Breast epithelium (tissue), 4 donors: ENCODE results near the gene CCDC92. TPM values are rescaled to one million over a fixed set of nuclear protein-coding genes. Genes with fewer than 3 reads are reported as not detected.

ENCODE experiments used
- DNase-seq, 2 donors: peaks; one replicate each; pipeline ENCODE4 v3.0.0-alpha.2; 2019; ENCODE audit warnings: low spot score in 2 of 2
- H3K27ac ChIP-seq, 2 donors: fragments of 200-600 bp; sonication (generic) in 1 of 2; one replicate each; pipeline ENCODE4 v1.5.1; 2016 to 2019; ENCODE audit warnings: mild to moderate bottlenecking in 1 of 2
- H3K27me3 ChIP-seq, 2 donors: fragments of 200-600 bp; sonication (generic) in 1 of 2; one replicate each; pipeline versions ENCODE4 v1.5.1 to v1.6.0; 2017 to 2019; ENCODE audit warnings: control low read depth in 1 of 2, mild to moderate bottlenecking in 1 of 2
- H3K36me3 ChIP-seq: fragments of 200-600 bp; one replicate; pipeline ENCODE4 v1.5.1; 2019
- H3K4me1 ChIP-seq, 2 donors: fragments of 200-600 bp; sonication (generic); one replicate each; pipeline ENCODE4 v1.5.1; 2016 to 2019; ENCODE audit warnings: control low read depth in 1 of 2
- H3K4me3 ChIP-seq, 3 donors: fragments of 200-600 bp; sonication (generic); 1 replicate in 2 of 3; 2 replicates in 1 of 3; pipeline ENCODE4 v1.5.1; 2016 to 2019; ENCODE audit warnings: mild to moderate bottlenecking in 3 of 3, moderate library complexity in 2 of 3
- H3K9me3 ChIP-seq, 2 donors: fragments of 200-600 bp; sonication (generic) in 1 of 2; one replicate each; pipeline ENCODE4 v1.5.1; 2016 to 2019; ENCODE audit warnings: control low read depth in 1 of 2
- CTCF ChIP-seq, 3 donors: fragments of 450-650 bp; IDR thresholded peaks; one replicate each; pipeline ENCODE4 v1.5.1; 2016 to 2017; ENCODE audit warnings: antibody characterized with exemption in 3 of 3, mild to moderate bottlenecking in 3 of 3, moderate library complexity in 3 of 3
- POLR2A ChIP-seq: fragments of 450-650 bp; IDR thresholded peaks from one replicate; pipeline ENCODE4 v1.6.1; 2016; ENCODE audit warnings: antibody characterized with exemption, mild to moderate bottlenecking, moderate library complexity
- POLR2AphosphoS5 ChIP-seq, 3 donors: sonication (generic); formaldehyde crosslinking; IDR thresholded peaks; one replicate each; pipeline ENCODE4 v1.6.1; 2017; ENCODE audit warnings: antibody characterized with exemption in 3 of 3
- intact Hi-C: fragments of 100-400 bp; cut with DNase I; formaldehyde crosslinking; loops from one replicate; pipeline ENCODE4 v1.15.1; 2023; ENCODE audit warnings: low total_unique reads
- total RNA-seq, 3 donors: library from RNA; depleted of rRNA; stranded (reverse); fragments of >200 nt; gene quantifications; one replicate each; pipeline ENCODE4 v1.1.0, GENCODE V29; 2016

The CCDC92 gene
- total RNA-seq, 3 donors from 2014 or later = 17.4 to 40.0 (median 24.6) TPM

GRCh38 chr12:123989753-123990152 is 17.1 kb upstream of the CCDC92 start:
- DNase-seq = no peak
- intact Hi-C loops = no loop called here

GRCh38 chr12:123989168-123989567 is 16.5 kb upstream of the CCDC92 start:
- no peak overlapping the region for H3K4me3 ChIP-seq
- H3K27ac ChIP-seq = peak overlapping the region; percentile 64 to 79
- no peak for TF ChIP-seq CTCF (IDR thresholded peaks at IDR 0.05)
- no peak for TF ChIP-seq POLR2AphosphoS5 (IDR thresholded peaks at IDR 0.05)
- TF ChIP-seq POLR2A = no peak
- intact Hi-C loops = no loop called here
- H3K9me3 ChIP-seq = no peaks in the 10 kb centered on the region
- no peaks in the 10 kb centered on the region for H3K36me3 ChIP-seq
- H3K27me3 ChIP-seq = no peaks in the 10 kb centered on the region
- no peak for DNase-seq
- peaks cover 0 to 22% of the 10 kb centered on the region in 2 donors for H3K4me1 ChIP-seq

More at GRCh38 chr12:123989753-123990152, 17.1 kb upstream of the CCDC92 start:
- Histone ChIP-seq H3K36me3 (no peaks in the 10 kb centered on the region), H3K27ac (peak overlapping the region; percentile 64 to 79), H3K4me3 (no peak overlapping the region), H3K4me1 (peaks cover 0 to 22% of the 10 kb centered on the region in 2 donors), H3K27me3 (no peaks in the 10 kb centered on the region), H3K9me3 (no peaks in the 10 kb centered on the region)
- TF ChIP-seq CTCF (IDR thresholded peaks at IDR 0.05) = no peak
- TF ChIP-seq POLR2A = no peak
- TF ChIP-seq POLR2AphosphoS5 (IDR thresholded peaks at IDR 0.05) = no peak

DNA sequence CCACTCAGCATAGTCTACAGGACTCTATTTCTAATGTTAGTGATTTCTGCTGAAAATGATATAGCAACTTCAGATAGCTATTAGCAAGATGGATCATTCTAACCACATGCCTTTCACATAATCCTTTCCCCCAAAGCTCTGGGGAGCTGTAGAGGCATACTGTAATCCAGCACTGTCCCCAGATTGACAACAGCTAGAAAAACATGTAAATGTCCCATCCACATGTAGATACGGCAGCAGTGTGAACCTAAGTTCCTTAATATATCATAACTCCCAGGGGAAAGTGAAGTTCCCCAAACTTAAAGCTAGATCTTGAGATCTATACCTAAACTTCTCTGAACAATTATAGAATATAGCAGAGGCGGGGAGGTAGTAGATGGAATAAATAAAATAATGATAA is 14.4 kb upstream of the CCDC92 start:
- no peak for TF ChIP-seq POLR2AphosphoS5 (IDR thresholded peaks at IDR 0.05)
- TF ChIP-seq POLR2A = no peak
- TF ChIP-seq CTCF (IDR thresholded peaks at IDR 0.05) = no peak
- peak overlapping the region; percentile 14 to 41 for H3K27ac ChIP-seq
- DNase-seq = no peak
- intact Hi-C loops = no loop called here
- peaks cover 0 to 21% of the 10 kb centered on the region in 2 donors for H3K4me1 ChIP-seq
- H3K9me3 ChIP-seq = no peaks in the 10 kb centered on the region
- no peaks in the 10 kb centered on the region for H3K27me3 ChIP-seq
- H3K4me3 ChIP-seq = no peak overlapping the region
- no peaks in the 10 kb centered on the region for H3K36me3 ChIP-seq

- Histone ChIP-seq H3K36me3 (no peaks in the 10 kb centered on the region), H3K4me3 (no peak overlapping the region), H3K9me3 (no peaks in the 10 kb centered on the region), H3K4me1 (peaks cover 0 to 15% of the 10 kb centered on the region in 2 donors), H3K27ac (peak overlapping the region; percentile 14 to 41), H3K27me3 (no peaks in the 10 kb centered on the region)
- TF ChIP-seq POLR2AphosphoS5 (IDR thresholded peaks at IDR 0.05) = no peak
- no peak for TF ChIP-seq POLR2A
- TF ChIP-seq CTCF (IDR thresholded peaks at IDR 0.05) = no peak
- no peak for DNase-seq
- intact Hi-C loops = no loop called here
Observed at GRCh38 chr12:123986374-123986965, 13.8 kb upstream of the CCDC92 start.

DNA sequence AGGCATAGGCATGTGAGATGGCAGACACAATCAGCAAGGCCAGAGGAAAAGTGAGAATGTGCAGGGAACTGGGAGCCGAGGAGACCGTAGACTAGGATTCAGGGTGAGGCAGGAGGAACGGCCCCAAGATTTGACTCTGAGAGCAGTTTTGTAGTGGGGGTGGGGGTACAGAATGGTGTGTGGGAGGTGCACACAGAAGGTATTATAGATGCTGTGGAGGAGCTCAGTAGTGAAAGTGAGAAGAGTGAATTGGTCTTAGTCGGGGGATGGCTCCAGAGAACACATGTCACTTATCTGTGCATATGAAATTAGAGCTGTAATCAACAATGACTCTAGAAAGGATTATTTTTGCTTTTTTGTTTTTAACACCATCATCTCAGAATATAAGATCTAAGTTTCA is 12.3 kb upstream of the CCDC92 start:
- H3K27ac ChIP-seq = peak overlapping the region in 1 of 2 donors; percentile 34
- H3K4me1 ChIP-seq = peaks cover 0 to 4% of the 10 kb centered on the region in 2 donors
- no peaks in the 10 kb centered on the region for H3K36me3 ChIP-seq
- DNase-seq = no peak
- intact Hi-C loops = no loop called here
- H3K4me3 ChIP-seq = no peak overlapping the region
- no peaks in the 10 kb centered on the region for H3K9me3 ChIP-seq
- TF ChIP-seq POLR2A (no peak), POLR2AphosphoS5 (IDR thresholded peaks at IDR 0.05) (no peak), CTCF (IDR thresholded peaks at IDR 0.05) (no peak)
- H3K27me3 ChIP-seq = no peaks in the 10 kb centered on the region
